Activated B cell treated with CpG ODN at 0.5 μM for 24 hours (primary cell): Measurements from ENCODE around the gene CD14. TPM values are rescaled to one million over a fixed set of nuclear protein-coding genes. Genes with fewer than 3 reads are reported as not detected.
"Not testable (repeated sequence)": the region's sequence is repeated elsewhere in the genome, so short reads cannot be mapped to it uniquely, and the experiment has no call there.

Experiments
- ATAC-seq: fragments of 200-7000 bp; cut with Tn5 transposase; one replicate; pipeline ENCODE4 v1.10.0; 2021; ENCODE audit warnings: low read depth, mild to moderate bottlenecking, moderate library complexity
- CTCF ChIA-PET: fragments of 350-600 bp; sonication (Branson Sonifier 250); formaldehyde crosslinking; loops from one replicate; lab custom pipeline; 2021; ENCODE audit warnings: antibody characterized with exemption; lab: Charles Lee
- POLR2A ChIA-PET: fragments of 350-600 bp; sonication (Branson Sonifier 250); formaldehyde crosslinking; loops from one replicate; lab custom pipeline; 2021; ENCODE audit warnings: antibody characterized with exemption; lab: Charles Lee
- DNase-seq: peaks from one replicate; pipeline ENCODE4 v3.0.0; 2022
- H3K27ac Mint-ChIP-seq: one replicate; pipeline ENCODE4 v1.8.0; 2020; ENCODE audit warnings: mixed read lengths
- H3K27me3 Mint-ChIP-seq: one replicate; pipeline ENCODE4 v1.8.0; 2021; ENCODE audit warnings: mixed read lengths
- H3K36me3 Mint-ChIP-seq: one replicate; pipeline ENCODE4 v1.8.0; 2021; ENCODE audit warnings: low read depth, mixed read lengths
- H3K4me1 Mint-ChIP-seq: one replicate; pipeline ENCODE4 v1.8.0; 2021; ENCODE audit warnings: mixed read lengths
- H3K4me3 Mint-ChIP-seq: one replicate; pipeline ENCODE4 v1.8.0; 2020; ENCODE audit warnings: mild to moderate bottlenecking, mixed read lengths
- H3K9me3 Mint-ChIP-seq: one replicate; pipeline ENCODE4 v1.8.0; 2020; ENCODE audit warnings: mixed read lengths
- CTCF ChIP-seq: fragments of 200-600 bp; IDR thresholded peaks from one replicate; pipeline ENCODE4 v1.8.0; 2022; ENCODE audit warnings: antibody characterized with exemption, mild to moderate bottlenecking
- intact Hi-C: fragments of 100-400 bp; cut with micrococcal nuclease; formaldehyde crosslinking; loops from one replicate; pipeline ENCODE4 v1.15.1; 2024
- total RNA-seq: library from RNA; stranded (reverse); gene quantifications from 2 replicates; pipeline ENCODE4 v1.2.3, GENCODE V29; 2022

The CD14 gene
- total RNA-seq, 1 donor from 2014 or later: 1.2 TPM

GRCh38 chr5:140631831-140632365 is 1.1 kb downstream of the CD14 start:
- H3K4me1 Mint-ChIP-seq: peaks cover 33% of the 10 kb centered on the region

GRCh38 chr5:140631036-140631417 is 1.9 kb downstream of the CD14 start:
- ChIA-PET POLR2A (no interaction called here), CTCF (no interaction called here)
- H3K4me3 Mint-ChIP-seq: peak overlapping the region; percentile 87
- DNase-seq: no peak
- TF ChIP-seq CTCF: no peak
- H3K9me3 Mint-ChIP-seq: no peaks in the 10 kb centered on the region
- no peak for ATAC-seq
- H3K27ac Mint-ChIP-seq: no peak overlapping the region
- intact Hi-C loops: no loop called here
- H3K36me3 Mint-ChIP-seq: no peaks in the 10 kb centered on the region
- H3K27me3 Mint-ChIP-seq: peaks cover 18% of the 10 kb centered on the region
- peaks cover 33% of the 10 kb centered on the region for H3K4me1 Mint-ChIP-seq

More at GRCh38 chr5:140631831-140632365, 1.1 kb downstream of the CD14 start:
- POLR2A ChIA-PET: interaction anchor here (0.6 to 1.4 kb wide), 3 partner anchors 59 to 519 kb away, joined by 3 to 7 read pairs (median 3); partner anchors contain the start of genes ANKHD1, HARS1 and HARS2
- TF ChIP-seq CTCF: no peak
- H3K27me3 Mint-ChIP-seq: peaks cover 18% of the 10 kb centered on the region
- ATAC-seq (peak; percentile 48), DNase-seq (no peak)
- peak overlapping the region; percentile 87 for H3K4me3 Mint-ChIP-seq
- no peak overlapping the region for H3K27ac Mint-ChIP-seq
- H3K9me3 Mint-ChIP-seq: no peaks in the 10 kb centered on the region
- CTCF ChIA-PET: no interaction called here
- intact Hi-C loops: loop anchor here (2.0 kb wide), 1 partner anchor 15 kb away; the partner anchor contains the start of genes IK and NDUFA2
- no peaks in the 10 kb centered on the region for H3K36me3 Mint-ChIP-seq

GRCh38 chr5:140630292-140631035 is 2.5 kb downstream of the CD14 start:
- H3K27ac Mint-ChIP-seq: no peak overlapping the region
- H3K4me3 Mint-ChIP-seq: peak overlapping the region; percentile 87
- CTCF ChIA-PET: no interaction called here

GRCh38 chr5:140628711-140629110 is 4.3 kb downstream of the CD14 start:
- ChIA-PET POLR2A (no interaction called here), CTCF (no interaction called here)
- DNase-seq: no peak
- intact Hi-C loops: no loop called here
- Mint-ChIP-seq H3K4me3 (no peak overlapping the region), H3K36me3 (no peaks in the 10 kb centered on the region), H3K27ac (no peak overlapping the region), H3K4me1 (peaks cover 21% of the 10 kb centered on the region), H3K9me3 (no peaks in the 10 kb centered on the region), H3K27me3 (peaks cover 16% of the 10 kb centered on the region)
- ATAC-seq: no peak
- TF ChIP-seq CTCF: no peak

More at GRCh38 chr5:140630292-140631035, 2.5 kb downstream of the CD14 start:
- Mint-ChIP-seq H3K27me3 (peaks cover 18% of the 10 kb centered on the region), H3K4me1 (peaks cover 32% of the 10 kb centered on the region), H3K9me3 (no peaks in the 10 kb centered on the region), H3K36me3 (no peaks in the 10 kb centered on the region)
- POLR2A ChIA-PET: no interaction called here
- ATAC-seq (no peak), DNase-seq (no peak)
- intact Hi-C loops: no loop called here
- no peak for TF ChIP-seq CTCF

GRCh38 chr5:140627972-140628371 is 5.0 kb downstream of the CD14 start:
- Mint-ChIP-seq H3K27me3 (peaks cover 13% of the 10 kb centered on the region), H3K27ac (no peak overlapping the region), H3K9me3 (no peaks in the 10 kb centered on the region), H3K4me3 (no peak overlapping the region), H3K4me1 (peaks cover 16% of the 10 kb centered on the region), H3K36me3 (no peaks in the 10 kb centered on the region)
- no peak for TF ChIP-seq CTCF
- POLR2A ChIA-PET: interaction anchor here (0.6 kb wide), 1 partner anchor 18 kb away, joined by 3 read pairs; no protein-coding TSS in a partner anchor
- ATAC-seq (no peak), DNase-seq (no peak)
- CTCF ChIA-PET: no interaction called here
- intact Hi-C loops: no loop called here

- DNase-seq, CTCF ChIA-PET, intact Hi-C loops, H3K36me3 Mint-ChIP-seq, H3K4me3 Mint-ChIP-seq, H3K4me1 Mint-ChIP-seq, POLR2A ChIA-PET, H3K27ac Mint-ChIP-seq, ATAC-seq, H3K9me3 Mint-ChIP-seq: not testable (repeated sequence)
- H3K27me3 Mint-ChIP-seq: peaks cover 11% of the 10 kb centered on the region
Observed at GRCh38 chr5:140624886-140625285, 8.1 kb downstream of the CD14 start.

GRCh38 chr5:140623061-140623460 is 9.9 kb downstream of the CD14 start:
- DNase-seq, H3K4me3 Mint-ChIP-seq, H3K9me3 Mint-ChIP-seq, H3K27ac Mint-ChIP-seq, CTCF ChIA-PET, POLR2A ChIA-PET, H3K36me3 Mint-ChIP-seq, intact Hi-C loops, H3K4me1 Mint-ChIP-seq, ATAC-seq: not testable (repeated sequence)
- H3K27me3 Mint-ChIP-seq: peaks cover 16% of the 10 kb centered on the region
